ENCODE measurements around the gene CLEC14A.

GRCh38 chr14:38255408-38255672 is 553 bp downstream of the CLEC14A start:
- TF ChIP-seq CTCF (conservative IDR thresholded peaks at IDR 0.05 in 1 of 2, IDR thresholded peaks at IDR 0.05 in 1 of 2; ENCODE audit: low read depth in 1 of 2, low read length in 2 of 2) (no peak), EZH2 (IDR thresholded peaks at IDR 0.05; ENCODE audit: low read length, missing control alignments) (no peak)

Measured in fibroblast of lung (primary cell).